NOMO-1 (cell line): ENCODE results near the gene CHAD.
A peak's percentile ranks its signal among the peaks of the same experiment; 100 is the strongest.

Experiments used
- DNase-seq, 2 experiments: peaks; one replicate each; lab custom pipeline; 2025; ENCODE audit not compliant: unreplicated experiment in 2 of 2; lab: John Stamatoyannopoulos, UW

The CHAD gene

DNA sequence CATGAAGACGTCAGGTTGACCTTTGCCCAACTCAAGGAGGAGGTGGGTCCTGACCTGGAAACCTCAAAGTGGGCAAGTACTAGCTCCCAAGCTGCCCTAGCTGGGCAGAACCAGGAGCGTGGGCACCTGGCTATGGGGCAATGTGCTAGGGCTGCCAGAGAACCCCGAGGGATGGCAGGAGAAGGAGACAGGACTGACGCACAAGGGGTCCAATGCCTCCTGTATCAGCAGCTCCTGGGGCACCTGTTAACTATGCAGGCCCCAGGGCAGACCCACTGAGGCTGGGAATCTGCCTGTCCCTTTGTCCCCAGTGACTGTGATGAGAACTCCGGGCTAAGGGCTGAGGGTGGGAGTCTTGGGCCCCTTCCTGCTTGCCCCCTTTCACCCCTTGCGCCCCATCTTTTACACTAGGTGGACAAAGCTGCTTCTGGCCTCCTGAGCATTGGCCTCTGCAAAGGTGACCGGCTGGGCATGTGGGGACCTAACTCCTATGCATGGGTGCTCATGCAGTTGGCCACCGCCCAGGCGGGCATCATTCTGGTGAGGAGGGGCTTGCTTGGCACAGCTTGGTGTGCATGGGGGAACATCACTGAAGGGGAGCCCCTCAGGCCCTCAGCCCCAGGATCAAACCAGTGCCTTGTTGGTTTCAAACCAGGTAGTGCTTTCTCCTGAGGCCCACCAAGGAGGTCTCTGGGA lies 7.7 kb downstream of the CHAD start:
- no peak for DNase-seq

GRCh38 chr17:50459756-50460155 lies 8.9 kb downstream of the CHAD start:
- no peak for DNase-seq

GRCh38 chr17:50458701-50459676 lies 9.7 kb downstream of the CHAD start:
- DNase-seq, result no peak

DNA sequence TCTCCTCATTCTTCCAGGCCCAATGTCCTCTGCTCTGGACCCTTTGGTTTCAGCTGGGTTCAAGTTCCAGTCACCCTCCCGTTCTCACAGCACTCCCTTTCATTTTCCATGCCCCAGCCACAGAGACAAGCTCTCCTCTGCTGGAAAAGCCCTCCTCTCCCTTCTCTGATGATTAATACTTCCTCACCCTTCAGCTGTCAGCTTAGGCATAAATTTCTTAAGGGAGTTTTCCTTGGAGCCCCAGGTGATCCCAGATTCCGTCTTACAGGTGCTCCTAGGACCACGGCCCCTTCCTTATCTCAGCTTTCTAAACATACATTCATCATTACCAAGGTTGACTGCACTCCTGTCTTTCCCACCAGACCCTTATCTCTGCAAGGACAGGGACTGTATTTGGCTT lies 10.4 kb downstream of the CHAD start:
- DNase-seq, result no peak

GRCh38 chr17:50457621-50458020 lies 11.1 kb downstream of the CHAD start:
- DNase-seq, result no peak

GRCh38 chr17:50453901-50454300 lies 14.8 kb downstream of the CHAD start:
- no peak for DNase-seq

DNA sequence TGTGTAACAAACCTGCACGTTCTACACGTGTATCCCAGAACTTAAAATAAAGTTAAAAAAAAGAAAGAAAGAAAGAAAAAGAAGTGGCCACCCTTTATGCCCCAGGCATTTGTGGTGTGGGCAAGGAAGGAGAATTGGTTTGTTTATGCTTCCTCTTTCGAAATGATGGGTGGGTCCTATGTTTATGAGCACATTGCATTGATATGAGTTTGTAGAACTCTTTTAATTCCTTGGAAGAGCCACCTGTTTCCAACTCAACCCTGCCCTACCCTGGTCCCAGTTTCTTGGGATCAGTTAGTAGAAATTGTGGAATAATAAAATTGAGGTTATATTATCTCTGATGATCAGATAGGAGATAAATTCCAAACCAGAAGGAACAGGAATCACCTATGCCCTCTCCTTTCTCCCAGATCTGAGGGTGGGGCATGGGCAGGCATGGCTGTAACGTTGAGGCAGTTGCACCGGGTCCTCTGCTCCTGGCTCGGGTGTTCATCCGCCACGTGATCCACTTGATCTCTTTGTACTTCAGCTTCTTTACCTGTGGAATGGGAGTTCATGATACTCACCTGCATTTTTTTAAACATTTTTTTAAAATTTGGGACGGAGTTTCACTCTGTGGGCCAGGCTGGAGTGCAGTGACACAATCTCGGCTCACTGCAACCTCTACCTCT lies 15.9 kb downstream of the CHAD start:
- DNase-seq, result peak; percentile 53 to 77

GRCh38 chr17:50451943-50452629 lies 16.6 kb downstream of the CHAD start:
- DNase-seq, result no peak

GRCh38 chr17:50448643-50449042 lies 20.0 kb downstream of the CHAD start:
- no peak for DNase-seq

- DNase-seq, result no peak
Observed at GRCh38 chr17:50447870-50448595, 20.6 kb downstream of the CHAD start.

DNA sequence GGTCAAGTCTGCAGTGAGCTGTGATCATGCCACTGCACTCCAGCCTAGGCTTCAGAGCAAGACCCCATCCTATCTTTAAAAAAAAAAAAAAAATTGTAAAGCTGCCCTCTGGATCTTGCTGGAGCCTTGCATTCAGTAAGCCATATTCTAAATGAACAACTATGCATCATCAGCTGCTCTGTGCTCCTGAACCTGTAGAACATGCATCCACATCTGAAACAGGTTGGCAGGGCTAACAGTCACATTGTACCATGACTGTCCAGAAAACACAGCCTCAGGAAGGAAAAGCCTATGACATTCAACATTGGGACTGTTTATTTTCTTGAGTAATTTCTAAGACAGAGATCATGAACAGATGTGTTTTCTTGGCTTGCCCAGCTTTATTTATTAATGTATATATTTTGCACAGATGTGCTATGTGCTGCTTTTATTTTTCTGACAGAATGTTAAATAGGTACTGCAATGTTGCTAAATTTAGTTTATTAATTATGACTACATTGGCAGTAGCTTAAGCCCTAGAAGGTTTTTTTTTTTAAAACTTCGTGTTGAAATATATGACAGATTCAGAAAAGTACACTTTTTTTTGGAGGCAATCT lies 22.9 kb downstream of the CHAD start:
- DNase-seq, result no peak

DNA sequence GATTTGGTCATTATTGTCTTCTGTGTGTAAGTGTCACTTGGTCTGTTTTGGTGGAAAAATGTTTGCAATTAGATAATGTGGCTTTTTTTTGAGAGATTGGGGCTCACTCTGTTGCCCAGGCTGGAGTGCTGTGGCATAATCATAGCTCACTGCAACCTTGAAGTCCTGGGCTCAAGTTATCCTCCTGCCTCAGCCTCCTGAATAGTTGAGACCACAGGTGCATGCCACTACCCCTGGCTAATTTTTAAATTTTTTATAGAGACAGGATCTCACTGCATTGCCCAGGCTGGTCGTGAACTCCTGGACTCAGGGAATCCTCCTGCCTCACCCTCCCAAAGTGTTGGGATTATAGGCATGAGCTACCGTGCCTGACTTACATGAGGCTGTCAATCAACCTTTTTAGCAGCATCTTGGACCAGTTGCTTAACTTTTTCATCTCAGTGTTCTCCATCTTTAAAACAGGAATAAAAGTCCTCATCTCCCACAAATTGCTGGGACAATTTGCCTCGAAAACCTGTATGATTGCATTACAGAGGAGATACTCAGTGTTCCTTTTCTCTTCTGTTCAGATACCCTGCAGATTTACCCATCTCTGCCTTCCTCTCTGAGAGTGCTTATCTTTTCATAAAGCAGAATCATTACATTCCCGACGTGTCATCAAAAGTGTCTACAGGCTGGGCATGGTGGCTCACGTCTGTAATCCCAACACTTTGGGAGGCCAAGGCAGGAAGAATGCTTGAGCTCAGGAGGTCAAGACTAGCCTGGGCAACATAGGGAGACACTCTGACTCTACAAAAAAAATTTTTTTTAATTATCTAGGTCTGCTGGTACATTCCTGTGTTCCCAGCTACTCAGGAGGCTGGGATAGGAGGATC lies 23.6 kb downstream of the CHAD start:
- no peak for DNase-seq

DNA sequence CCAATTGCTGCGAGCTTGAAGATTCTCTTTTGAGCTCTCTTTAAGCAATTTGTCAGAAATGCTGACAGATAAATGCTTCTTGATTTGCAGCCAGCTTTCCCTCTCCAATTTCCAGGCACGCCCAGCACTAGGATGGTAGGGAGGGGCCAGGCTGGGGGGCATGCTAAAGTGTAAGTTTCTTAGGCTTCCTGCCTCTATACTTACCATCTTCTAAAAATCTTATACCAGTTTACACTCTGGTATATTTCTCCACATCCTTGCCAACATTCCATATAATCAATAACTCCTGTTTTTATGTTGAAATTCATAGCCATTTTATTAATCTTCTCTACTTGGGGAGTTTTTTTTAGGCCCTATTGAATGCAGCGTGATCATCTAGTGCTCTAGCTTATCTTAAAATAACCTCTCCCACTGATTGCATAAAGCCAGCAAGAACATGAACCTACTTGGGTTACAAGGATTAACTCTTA lies 25.1 kb downstream of the CHAD start:
- DNase-seq, result no peak

GRCh38 chr17:50440838-50441829 lies 27.5 kb downstream of the CHAD start:
- no peak for DNase-seq

DNA sequence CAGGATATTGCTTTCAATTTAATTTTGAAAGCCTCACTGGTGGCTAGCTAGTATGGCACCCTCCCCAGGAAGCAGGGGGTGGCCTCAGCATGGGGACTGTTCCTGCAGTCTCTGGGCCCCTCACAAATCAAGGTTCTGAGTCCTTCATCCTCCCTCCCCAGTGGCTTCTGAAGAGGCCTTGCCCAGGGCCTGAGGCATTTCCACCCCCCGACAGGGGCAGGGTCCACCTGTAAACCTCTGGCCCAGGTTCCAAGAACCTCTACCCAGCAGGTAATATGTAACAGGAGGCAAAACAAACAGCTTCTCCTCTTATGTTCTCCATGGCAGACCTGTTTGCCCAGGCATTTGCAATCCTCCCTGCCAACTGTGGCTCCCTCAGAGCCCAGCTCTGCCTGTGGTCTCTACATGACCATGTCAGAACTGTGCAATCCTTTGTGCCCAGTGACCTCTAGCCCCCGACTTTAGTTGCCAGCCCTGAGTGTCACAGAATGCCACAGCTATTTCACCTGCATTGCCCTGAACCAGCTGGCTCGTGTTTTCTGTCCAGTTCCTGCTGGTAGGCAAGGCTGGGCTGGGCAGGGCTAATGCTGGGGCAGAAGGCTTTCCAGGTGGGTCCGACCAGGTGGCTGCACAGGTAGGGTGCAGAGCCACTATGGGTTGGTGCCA lies 28.4 kb downstream of the CHAD start:
- no peak for DNase-seq

DNA sequence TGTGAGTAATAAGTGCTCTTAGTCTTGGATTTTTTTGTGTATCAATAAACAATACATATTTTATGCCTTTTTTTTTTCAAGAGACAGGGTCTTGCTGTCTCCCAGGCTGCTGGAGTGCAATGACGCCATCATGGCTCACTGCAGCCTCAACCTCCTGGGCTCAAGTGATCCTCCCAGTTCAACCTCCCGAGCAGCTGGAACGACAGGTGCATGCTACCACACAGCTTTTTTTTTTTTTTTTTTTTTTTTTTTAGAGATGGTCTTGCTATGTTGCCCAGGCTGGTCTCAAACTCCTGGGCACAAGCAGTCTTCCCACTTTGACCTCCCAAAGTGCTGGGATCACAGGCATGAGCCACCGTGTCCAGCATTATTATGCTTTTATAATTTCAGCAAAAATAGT lies 29.7 kb downstream of the CHAD start:
- DNase-seq, result no peak

DNA sequence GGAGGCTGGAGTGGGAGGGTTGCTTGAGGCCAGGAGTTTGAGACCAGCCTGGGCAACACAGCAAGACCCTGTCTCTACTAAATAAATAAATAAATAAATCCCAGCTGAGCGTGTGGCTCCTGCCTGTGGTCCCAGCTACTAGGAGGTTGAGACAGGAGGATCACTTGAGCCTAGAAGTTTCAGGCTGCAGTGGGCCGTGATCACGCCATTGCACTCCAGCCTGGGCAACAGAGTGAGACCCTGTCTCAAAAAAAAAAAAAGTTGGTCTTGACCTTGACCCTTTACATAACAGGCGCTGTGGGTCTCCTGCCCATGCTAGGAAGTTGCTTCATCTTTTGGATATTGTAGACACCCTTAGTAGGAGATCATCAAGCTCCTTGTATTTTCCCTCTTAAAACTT lies 31.3 kb downstream of the CHAD start:
- DNase-seq, result no peak
